AG08396 (cell line): ENCODE data around the gene CIAPIN1.
"Not testable (repeated sequence)": the region's sequence is repeated elsewhere in the genome, so short reads cannot be mapped to it uniquely, and the experiment has no call there.

ENCODE experiments used
- DNase-seq: peaks from one replicate; pipeline ENCODE4 v3.0.0; 2012; ENCODE audit warnings: low spot score, mixed read lengths

CIAPIN1 gene

DNA sequence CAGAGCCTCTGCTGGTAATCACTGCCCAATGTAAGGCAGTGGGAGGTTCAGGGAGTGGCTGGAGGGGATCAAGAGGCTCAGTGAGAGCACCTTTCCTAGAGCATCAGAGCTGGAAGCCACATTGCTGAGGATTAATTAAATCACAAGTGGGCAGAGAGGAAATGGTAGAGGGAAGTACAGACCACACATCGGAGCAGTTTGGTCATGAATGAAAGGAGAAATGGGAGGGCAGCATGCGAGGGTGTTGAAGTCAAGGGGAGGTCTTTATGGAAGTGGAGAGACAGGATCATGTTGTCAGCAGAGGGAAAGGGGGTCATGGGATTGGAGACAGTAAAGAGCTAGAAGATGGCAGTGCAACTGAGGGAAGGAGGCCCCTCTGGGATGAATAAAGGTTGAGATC is 40.3 kb downstream of the CIAPIN1 start:
- DNase-seq = no peak

DNA sequence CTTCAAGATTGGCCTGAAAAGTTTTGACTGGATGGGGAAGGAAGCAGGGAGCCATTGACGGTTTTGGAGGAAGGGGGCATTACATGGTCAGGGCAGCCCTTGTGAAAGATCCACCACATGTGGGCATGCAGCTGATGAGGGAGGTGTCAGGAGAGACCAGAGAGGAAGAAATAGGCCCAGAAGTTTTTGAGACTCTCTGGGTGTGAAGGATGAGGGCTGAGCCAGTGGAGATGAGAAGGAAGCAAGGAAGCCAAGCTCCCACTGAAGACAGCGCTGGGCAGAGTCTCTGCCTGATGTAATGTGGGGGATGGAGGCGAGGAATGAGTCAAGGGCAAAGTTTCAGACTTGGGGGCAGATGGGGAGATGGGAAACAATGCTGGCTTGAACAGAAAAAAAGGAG is 42.1 kb downstream of the CIAPIN1 start:
- DNase-seq = no peak

DNA sequence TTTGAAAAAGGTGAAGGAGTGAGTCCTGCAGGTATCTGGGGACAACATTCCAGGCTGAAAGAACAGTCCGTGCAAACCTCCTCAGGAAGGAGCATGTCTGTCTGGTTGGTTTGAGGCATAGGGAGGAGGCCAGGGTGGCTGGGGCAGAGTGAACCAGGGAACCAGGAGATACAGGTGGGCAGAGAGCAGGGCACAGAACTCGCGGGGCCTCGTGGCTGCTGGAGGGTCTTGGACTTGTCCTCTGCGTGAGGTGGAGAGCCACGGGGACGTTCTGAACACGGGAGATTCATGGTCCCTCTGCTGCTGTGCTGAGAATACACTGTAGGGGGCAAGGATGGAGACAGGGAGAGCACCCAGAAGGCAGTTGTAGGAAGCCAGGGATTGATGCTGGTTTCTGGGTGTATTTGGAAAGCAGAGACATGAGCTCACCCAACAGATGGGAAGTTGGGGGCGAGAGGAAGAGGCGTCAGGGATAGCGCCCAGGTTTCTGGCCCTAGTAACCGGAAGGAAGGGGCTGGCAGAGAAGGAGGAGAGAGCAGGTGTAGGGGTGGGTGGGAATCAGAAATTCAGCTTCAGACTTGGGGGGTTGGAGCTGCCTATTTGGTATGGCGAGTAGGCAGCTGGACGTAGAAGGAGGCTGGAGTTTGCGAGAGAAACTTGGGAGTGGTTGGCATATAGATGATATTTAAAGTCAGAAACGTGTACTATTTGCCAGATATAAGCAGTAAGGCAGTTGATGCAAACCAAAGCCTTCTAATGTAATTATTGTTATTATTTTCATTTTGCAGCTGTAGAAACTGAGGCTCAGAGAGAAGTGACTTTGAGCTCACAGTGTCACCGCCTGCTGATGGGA is 43.0 kb downstream of the CIAPIN1 start, which contains the start of gene CCL17:
Gene CCL17, plus strand, starts transcription at position 803 of the 853 bp plus-strand sequence. CDS start 9,166 bp downstream, outside the sequence.
- no peak for DNase-seq

DNA sequence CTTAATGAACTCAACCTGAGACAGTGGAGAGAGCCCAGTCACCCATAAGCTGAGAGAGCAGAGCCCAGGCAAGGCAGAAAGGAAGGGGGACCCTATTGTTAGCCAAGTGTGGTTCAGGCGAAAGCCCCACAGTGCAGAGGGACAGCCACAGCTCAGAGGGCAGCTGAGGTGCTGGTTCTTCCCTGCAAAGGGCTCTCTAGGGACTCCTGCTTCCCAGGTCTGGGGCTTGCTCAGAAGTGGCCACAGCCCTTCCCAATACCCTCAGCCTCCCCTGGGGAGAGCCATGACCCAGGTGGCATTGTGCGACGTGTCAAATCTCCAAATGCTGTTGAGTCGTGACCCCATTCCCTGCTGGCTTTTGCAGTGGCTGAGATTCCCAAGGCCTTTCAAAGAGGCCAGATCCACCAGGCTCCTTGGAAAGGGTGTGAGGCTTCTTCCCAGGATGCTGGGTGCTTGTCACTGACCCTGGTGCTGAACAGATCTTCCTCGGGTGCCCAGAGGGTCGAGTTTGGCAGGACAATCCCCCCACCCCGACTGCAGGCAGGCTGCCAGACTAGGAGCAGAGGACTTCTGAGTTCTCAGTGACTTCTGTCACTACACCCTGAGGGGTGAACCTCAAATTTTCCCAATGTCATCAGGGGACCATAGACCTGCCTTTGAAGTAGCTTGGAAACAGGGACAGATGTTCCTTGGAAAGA is 45.1 kb downstream of the CIAPIN1 start:
- DNase-seq = no peak

DNA sequence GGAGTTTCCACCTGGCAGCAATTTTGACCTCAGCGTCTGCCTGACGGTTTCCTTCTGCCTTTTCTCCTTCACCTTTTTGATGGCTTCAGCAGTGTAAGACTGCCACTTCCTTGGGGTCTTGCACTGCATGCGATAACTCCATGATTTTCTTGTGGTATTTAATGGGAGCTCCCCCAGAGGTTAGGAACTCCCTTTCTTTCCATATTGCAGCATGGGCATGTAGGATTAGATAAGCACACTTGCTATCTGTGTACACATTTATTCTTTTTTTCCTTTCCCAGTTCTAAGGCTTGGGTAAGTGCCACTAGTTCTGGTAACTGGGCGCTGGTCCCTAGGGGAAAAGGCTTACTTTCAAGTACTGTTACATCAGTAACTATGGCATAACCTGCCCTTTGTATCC is 49.7 kb downstream of the CIAPIN1 start:
- not testable (repeated sequence) for DNase-seq

- DNase-seq = no peak
These were observed 50.4 kb downstream of the CIAPIN1 start for GRCh38 chr16:57396786-57397185.

- no peak for DNase-seq
These were observed 52.2 kb downstream of the CIAPIN1 start for GRCh38 chr16:57395026-57395425.

GRCh38 chr16:57394444-57394843 is 52.7 kb downstream of the CIAPIN1 start:
- DNase-seq = no peak

DNA sequence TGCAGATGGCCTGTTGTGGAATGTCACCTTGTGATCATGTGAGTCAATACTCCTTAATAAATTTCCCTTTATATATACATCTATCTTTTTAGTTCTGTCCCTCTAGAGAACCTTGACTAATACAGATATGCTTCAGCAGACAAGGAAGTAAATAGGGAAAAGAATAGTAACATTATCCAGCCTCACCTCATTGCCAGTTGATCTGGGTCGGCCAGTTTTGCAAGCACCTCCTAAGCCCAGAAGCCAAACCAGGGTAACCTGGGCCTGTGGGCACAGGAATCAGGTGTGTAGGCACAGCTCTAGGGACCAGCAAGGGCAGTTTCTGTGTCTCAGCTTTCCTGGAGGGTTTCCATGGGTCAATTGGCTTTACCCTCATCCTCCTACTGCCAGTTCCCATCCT is 54.5 kb downstream of the CIAPIN1 start:
- DNase-seq = no peak

DNA sequence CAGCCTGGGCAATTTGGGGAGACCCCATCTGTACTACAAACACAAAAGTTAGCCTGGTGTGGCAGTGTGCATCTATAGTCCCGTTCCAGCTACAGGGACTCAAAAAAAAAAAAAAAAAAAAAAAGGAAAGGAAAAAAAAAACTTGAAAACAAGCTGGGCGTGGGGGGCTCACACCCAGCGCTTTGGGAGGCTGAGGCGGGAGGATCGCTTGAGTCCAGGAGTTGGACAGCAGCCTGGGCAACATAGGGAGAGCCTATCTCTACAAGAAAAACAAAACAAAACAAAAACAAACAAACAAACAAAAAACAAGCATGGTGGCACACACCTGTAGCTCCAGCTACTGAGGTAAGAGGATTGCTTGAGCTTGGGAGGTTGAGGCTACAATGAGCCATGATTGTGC is 55.5 kb downstream of the CIAPIN1 start:
- no peak for DNase-seq

DNA sequence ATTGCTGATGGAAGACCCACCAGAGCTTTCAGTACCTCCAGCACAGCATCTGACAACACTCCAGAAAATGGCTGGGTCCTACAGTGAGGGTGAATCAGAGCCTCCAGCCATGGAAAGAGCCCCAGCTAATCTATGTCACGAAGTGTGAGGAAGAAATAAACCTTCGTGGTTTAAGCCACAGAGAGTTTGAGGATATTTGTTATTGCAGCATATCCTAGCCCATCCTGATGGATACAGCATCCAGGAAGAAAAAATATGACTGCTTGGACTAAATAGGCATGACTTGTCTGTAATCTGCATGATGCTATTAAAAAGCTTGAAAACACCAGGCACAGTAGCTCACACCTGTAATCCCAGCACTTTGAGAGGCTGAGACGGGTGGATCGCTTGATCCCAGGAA is 55.9 kb downstream of the CIAPIN1 start:
- DNase-seq = no peak

DNA sequence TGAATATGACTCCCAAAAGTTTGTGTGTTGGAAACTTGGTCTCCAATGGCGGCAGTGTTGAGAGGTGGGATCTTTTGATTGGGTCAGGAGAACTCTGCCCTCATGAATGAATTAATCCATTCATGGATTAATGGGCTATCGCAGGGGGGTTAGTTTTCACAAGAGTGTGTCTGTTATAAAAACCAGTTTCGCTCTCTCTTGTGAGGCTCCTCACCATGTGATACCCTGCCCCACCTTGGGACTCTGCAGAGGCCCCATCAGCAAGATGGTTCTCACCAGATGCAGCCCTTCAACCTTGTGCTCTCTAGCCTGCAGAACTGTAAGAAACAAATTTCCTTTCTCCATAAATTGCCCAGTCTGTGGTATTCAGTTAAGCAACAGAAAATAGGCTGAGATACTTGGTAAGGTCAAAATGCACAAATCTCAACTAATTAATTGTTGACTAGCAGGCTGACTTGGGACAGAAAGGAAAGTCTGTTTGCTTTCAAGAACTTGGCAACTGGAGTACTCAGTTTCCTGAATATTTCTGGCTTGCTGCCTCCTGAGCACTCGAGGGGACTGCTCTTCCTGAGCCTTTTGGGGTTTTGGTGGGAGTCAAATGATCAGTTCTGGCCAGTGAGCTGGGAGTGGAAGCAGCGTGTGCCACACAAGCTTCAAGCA is 56.4 kb downstream of the CIAPIN1 start:
- no peak for DNase-seq

DNA sequence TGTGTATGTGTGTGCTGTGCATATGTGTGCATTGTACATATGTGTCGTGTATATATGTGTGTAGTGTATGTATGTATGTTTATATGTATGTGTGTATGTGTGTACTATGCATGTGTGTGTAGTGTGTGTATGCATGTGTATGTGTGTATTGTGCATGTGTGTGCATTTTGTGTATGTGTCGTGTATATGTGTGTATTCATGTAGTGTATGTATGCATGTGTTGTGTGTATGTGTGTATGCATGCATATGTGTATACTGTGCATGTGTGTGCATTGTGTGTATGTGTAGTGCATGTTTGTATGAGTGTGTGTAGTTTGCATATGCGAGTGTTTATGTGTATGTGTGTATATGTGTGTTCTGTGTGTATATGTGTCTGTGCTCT is 58.1 kb downstream of the CIAPIN1 start:
- DNase-seq = no peak

DNA sequence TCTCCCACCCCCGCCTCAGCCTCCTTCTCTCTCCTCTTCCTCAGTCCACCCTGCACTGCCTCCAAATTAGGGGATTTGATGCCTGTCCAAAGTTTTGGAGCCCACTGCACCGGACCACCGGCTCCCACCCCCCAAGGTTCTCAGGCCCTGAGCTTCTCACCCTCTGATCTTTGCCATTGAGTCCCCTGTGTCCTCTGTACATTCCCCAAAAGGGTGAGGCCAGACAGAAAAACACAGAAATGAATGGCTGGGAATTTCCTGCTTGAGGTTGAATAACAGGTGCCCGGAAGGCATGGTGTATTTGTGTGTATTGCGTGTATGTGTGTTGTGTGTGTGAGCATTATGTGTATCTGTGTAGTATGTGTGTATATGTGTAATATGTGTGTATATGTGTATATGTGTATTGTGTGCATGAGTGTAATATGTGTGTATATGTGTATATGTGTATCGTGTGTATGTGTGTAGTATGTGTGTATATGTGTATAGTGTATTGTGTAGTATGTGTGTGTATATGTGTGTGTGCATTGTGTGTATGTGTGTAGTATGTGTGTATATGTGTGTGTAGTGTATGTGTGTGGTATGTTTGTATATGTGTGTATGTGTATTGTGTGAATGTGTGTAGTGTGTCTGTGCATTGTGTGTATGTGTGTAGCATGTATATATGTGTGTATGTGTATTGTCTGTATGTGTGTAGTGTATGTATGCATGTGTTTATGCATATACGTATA is 58.7 kb downstream of the CIAPIN1 start:
- no peak for DNase-seq

DNA sequence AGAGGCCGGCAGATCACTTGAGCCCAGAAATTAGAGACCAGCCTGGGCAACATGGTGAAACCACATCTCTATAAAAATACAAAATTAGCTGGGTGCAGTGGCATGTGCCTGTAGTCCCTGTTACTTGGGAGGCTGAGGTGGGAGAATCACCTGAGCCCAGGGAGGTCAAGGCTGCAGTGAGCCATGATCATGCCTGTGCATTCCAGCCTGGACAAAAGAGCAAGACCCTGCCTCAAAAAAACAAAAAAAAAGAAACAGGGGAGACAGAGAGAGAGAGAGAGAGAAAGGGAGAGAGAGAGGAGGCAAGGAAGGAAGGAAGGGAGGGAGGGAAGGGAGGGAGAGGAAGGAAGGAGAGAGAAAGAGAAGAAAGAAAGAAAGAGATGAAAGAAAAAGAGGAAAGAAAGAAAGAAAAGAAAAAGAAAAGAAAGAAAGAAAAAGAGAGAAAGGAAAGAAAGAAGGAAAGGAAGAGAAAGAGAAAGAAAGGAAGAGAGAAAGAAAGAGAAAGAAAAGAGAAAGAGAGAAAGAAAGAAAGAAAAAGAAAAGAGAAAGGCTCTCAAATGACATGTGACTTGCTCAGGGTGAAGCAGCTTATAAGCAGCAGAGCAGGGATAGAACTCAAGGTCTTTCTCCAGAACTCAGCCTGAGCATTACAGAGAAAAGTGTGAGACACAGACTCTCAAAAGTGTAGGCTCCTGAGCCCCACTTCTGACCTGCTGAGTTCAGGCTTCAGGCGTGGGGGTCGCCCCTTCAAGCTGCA is 59.4 kb downstream of the CIAPIN1 start:
- no peak for DNase-seq

GRCh38 chr16:57386381-57386951 is 60.7 kb downstream of the CIAPIN1 start:
- DNase-seq = no peak

- no peak for DNase-seq
These were observed 62.1 kb downstream of the CIAPIN1 start for GRCh38 chr16:57385083-57385482.

DNA sequence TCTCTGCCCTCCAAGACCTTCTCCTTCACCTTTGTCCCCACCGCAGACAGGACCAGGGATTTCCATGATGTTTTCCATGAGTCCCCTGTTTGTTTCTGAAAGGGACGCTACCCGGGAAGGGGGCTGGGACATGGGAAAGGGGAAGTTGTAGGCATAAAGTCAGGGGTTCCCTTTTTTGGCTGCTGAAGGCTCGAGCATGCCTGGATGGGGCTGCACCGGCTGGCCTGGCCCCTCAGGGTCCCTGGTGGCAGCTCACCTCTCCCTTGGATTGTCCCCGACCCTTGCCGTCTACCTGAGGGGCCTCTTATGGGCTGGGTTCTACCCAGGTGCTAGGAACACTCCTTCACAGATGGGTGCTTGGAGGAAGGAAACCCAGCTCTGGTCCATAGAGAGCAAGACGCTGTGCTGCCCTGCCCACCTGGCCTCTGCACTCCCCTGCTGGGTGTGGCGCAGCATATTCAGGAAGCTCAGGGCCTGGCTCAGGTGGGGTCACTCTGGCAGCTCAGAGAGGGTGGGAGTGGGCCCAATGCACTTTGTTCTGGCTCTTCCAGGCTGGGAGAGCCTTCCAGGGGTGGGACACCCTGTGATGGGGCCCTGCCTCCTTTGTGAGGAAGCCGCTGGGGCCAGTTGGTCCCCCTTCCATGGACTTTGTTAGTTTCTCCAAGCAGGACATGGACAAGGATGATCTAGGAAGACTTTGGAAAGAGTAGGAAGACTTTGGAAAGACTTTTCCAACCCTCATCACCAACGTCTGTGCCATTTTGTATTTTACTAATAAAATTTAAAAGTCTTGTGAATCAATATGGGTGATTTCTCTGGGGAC is 62.7 kb downstream of the CIAPIN1 start:
- DNase-seq = no peak

- peak; percentile 41 for DNase-seq
These were observed 63.6 kb downstream of the CIAPIN1 start for GRCh38 chr16:57383276-57384247.
